Chondrocyte (in vitro differentiated cells): Measurements from ENCODE around the gene ISY1. TPM values are rescaled to one million over a fixed set of nuclear protein-coding genes. Genes with fewer than 3 reads are reported as not detected.
"Not testable (repeated sequence)": the region's sequence is repeated elsewhere in the genome, so short reads cannot be mapped to it uniquely, and the experiment has no call there.

Experiments used
- DNase-seq: peaks from one replicate; pipeline ENCODE4 v3.0.0; 2021; ENCODE audit warnings: mixed read lengths, low spot score
- H3K27ac Mint-ChIP-seq: one replicate; pipeline ENCODE4 v1.8.0; 2021; ENCODE audit warnings: mild to moderate bottlenecking, moderate library complexity, mixed read lengths; ENCODE audit not compliant: unreplicated experiment
- H3K27me3 Mint-ChIP-seq: 2 replicates; pipeline ENCODE4 v1.8.0; 2021; ENCODE audit warnings: low read depth, mixed read lengths
- H3K36me3 Mint-ChIP-seq: 2 replicates; pipeline ENCODE4 v1.8.0; 2021; ENCODE audit warnings: low read depth, mixed read lengths
- H3K4me1 Mint-ChIP-seq: 2 replicates; pipeline ENCODE4 v1.8.0; 2021; ENCODE audit warnings: low read depth, mild to moderate bottlenecking, mixed read lengths
- H3K4me3 Mint-ChIP-seq: one replicate; pipeline ENCODE4 v1.8.0; 2021; ENCODE audit warnings: mild to moderate bottlenecking, moderate library complexity, mixed read lengths; ENCODE audit not compliant: unreplicated experiment
- H3K9me3 Mint-ChIP-seq: 2 replicates; pipeline ENCODE4 v1.8.0; 2021; ENCODE audit warnings: low read depth, mixed read lengths
- CTCF ChIP-seq: fragments of 200-600 bp; sonication (generic); IDR thresholded peaks from 2 replicates; pipeline ENCODE4 v1.5.0; 2021; ENCODE audit warnings: antibody characterized with exemption, mild to moderate bottlenecking, moderate library complexity
- total RNA-seq: library from RNA; stranded (reverse); gene quantifications from 3 replicates; pipeline ENCODE4 v1.2.1, GENCODE V29; 2021

ISY1 gene
- total RNA-seq, 1 donor from 2014 or later = 31.3 TPM

- Mint-ChIP-seq H3K9me3 (peaks cover 4% of the 10 kb centered on the region), H3K36me3 (peaks cover 9% of the 10 kb centered on the region), H3K4me1 (no peaks in the 10 kb centered on the region), H3K27ac (no peak overlapping the region), H3K27me3 (no peaks in the 10 kb centered on the region), H3K4me3 (no peak overlapping the region)
- TF ChIP-seq CTCF = no peak
- no peak for DNase-seq
Observed at GRCh38 chr3:129100274-129100673, 60.6 kb downstream of the ISY1 start.

DNA sequence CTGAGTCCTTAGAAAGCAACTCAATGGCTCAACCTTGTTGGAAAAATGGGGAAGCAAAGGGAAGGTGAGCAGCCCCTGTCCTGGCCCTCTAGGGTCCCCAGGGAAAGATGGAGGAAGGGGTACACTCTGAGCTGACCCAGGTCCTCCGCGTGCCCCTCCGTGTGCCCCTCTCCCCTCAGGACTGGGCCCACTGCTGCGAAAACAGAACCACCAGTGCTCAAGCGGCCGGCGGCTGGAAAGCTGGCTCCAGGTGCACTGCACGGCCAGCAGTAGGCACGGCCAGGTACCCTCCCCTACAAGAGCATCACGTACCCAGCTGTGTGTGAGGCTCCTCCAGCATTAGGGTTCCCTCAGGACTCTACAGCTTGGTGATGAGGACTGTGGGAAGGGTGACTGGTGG, 65.6 kb downstream of the ISY1 start:
- H3K9me3 Mint-ChIP-seq = peaks cover 4% of the 10 kb centered on the region
- H3K27me3 Mint-ChIP-seq = no peaks in the 10 kb centered on the region
- no peak overlapping the region for H3K4me3 Mint-ChIP-seq
- no peaks in the 10 kb centered on the region for H3K4me1 Mint-ChIP-seq
- H3K36me3 Mint-ChIP-seq = peaks cover 15% of the 10 kb centered on the region
- no peak for TF ChIP-seq CTCF
- H3K27ac Mint-ChIP-seq = no peak overlapping the region
- DNase-seq = no peak

DNA sequence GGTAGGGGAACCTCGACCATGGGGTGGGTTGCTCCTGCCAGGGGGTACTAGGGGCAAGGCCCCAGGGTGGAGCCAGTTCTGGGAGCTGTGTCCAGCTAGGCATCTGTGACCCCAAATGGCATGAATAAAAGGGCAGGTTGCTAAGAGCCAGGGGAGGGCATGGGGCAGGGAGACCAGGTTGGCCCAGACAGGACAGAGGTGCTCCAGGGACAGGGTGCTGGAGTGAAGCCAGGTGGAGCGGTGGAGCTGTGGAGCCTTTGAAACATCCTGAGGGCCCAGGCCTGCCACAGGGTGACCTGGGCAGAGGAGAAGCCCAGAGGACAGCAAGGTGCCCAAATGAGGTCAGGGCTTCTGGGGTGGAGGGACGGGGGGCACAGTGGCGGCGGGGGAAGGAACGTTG, 72.6 kb downstream of the ISY1 start:
- DNase-seq, H3K4me3 Mint-ChIP-seq, H3K4me1 Mint-ChIP-seq, H3K27me3 Mint-ChIP-seq, H3K9me3 Mint-ChIP-seq, H3K36me3 Mint-ChIP-seq, H3K27ac Mint-ChIP-seq: not testable (repeated sequence)

DNA sequence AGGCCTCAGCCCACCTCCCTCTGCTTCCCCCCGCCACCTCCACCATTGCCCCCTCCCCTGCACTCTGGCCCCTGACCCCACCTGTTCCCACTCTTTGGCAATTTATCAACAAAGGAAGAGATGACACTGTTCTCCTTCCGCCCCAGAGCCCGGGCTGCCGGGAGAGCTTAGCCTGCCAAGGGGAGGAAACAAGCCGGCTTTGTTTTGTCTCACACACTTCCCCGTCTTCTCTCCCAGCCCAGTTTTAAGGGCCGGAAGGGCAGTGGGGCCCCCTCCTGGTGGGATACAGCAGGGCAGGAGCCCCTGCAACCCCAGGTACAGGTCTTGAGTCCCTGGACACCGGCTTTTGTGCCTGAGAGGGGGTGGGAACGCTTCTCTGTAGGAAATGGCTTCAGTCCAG, 73.0 kb downstream of the ISY1 start:
- not testable (repeated sequence) for H3K4me1 Mint-ChIP-seq, DNase-seq

DNA sequence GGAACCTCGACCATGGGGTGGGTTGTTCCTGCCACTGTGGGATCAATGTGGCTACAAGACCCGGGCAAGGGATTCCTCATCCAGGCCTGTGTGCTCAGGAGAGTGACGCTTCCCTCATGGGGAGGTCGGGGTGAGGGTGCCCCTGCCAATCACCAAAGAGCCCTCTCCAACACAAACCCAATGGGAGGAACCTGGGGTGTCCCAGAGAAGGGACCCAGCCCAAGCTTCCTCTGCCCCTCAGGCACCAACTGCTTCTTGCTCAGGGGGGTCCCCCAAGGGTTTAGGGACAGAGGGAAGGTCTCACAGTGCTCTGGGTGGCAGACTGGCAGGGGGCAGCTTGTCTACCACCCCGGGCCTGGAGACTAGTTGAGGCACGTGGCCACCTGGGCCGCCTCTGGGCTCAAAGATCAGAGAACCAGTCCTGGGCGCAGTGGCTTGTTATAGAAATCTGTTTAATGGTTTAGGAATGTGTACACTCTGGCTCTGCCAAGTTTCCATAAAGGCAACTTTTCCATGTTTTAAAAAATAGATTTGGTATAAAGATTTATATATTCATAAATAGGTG, 73.6 kb downstream of the ISY1 start:
- no peak for TF ChIP-seq CTCF
- Mint-ChIP-seq H3K4me3 (no peak overlapping the region), H3K36me3 (peaks cover 1% of the 10 kb centered on the region), H3K4me1 (peaks cover 3% of the 10 kb centered on the region), H3K9me3 (no peaks in the 10 kb centered on the region), H3K27ac (peak overlapping the region; percentile 76), H3K27me3 (no peaks in the 10 kb centered on the region)
- no peak for DNase-seq

More for the DNA sequence above, 73.0 kb downstream of the ISY1 start:
- H3K36me3 Mint-ChIP-seq, H3K9me3 Mint-ChIP-seq, H3K27me3 Mint-ChIP-seq, H3K4me3 Mint-ChIP-seq: not testable (repeated sequence)
- H3K27ac Mint-ChIP-seq = peak overlapping the region; percentile 75

DNA sequence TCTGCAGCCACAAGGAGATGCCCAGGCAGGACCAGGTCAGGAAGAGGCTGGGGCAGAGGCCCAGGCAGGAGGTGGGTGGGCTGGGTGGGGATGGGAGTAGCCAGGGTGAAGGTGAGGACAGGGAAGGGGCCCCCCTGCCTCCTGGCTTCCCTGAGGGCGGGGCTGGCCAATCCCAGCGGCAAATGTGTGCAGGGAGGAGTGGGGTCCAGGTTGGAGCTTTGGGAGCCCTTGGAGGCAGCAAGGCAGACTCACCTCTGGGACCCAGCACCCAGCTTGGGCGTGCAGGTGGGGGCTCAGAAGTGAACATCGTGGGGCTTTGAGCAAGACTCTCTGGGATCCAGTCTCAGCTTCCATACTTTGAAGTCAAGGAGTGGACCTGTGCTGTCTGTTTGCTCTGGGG, 75.0 kb downstream of the ISY1 start:
- Mint-ChIP-seq H3K27ac (no peak overlapping the region), H3K36me3 (no peaks in the 10 kb centered on the region), H3K4me3 (no peak overlapping the region), H3K4me1 (peaks cover 3% of the 10 kb centered on the region), H3K27me3 (no peaks in the 10 kb centered on the region), H3K9me3 (no peaks in the 10 kb centered on the region)
- TF ChIP-seq CTCF = no peak
- DNase-seq = no peak
